ENCODE results near the gene CBLIF.

DNA sequence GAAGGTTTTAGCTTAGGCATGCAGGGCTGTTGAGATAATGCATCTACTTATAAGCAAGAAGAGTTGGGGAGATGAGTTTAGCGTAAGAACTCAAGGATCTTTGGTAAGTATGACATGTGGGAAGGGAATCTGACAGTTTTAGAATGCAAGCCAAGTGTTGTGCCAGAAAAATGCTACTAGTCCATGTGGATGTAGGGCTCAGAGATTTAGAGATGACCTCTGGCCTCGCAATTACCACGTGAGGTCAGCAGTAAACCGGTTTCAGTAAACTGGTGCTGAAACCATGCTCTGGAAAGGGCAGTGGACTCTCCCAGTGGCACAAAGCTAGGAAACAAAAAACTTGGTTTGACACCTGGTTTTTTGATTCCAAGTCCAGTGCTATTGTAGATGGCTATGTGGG lies 53.7 kb downstream of the CBLIF start:
- TF ChIP-seq, protein P1, sequence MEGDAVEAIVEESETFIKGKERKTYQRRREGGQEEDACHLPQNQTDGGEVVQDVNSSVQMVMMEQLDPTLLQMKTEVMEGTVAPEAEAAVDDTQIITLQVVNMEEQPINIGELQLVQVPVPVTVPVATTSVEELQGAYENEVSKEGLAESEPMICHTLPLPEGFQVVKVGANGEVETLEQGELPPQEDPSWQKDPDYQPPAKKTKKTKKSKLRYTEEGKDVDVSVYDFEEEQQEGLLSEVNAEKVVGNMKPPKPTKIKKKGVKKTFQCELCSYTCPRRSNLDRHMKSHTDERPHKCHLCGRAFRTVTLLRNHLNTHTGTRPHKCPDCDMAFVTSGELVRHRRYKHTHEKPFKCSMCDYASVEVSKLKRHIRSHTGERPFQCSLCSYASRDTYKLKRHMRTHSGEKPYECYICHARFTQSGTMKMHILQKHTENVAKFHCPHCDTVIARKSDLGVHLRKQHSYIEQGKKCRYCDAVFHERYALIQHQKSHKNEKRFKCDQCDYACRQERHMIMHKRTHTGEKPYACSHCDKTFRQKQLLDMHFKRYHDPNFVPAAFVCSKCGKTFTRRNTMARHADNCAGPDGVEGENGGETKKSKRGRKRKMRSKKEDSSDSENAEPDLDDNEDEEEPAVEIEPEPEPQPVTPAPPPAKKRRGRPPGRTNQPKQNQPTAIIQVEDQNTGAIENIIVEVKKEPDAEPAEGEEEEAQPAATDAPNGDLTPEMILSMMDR (IDR thresholded peaks at IDR 0.05; ENCODE audit: control extremely low read depth in 1 of 3, insufficient read depth in 1 of 3, low read depth in 1 of 3, low read length in 3 of 3): no peak
- TF ChIP-seq SP1 (IDR thresholded peaks at IDR 0.05; ENCODE audit: low read depth, low read length) (no peak), POLR2AphosphoS5 (IDR thresholded peaks at IDR 0.05; ENCODE audit: low read depth, low read length) (no peak), TBP (IDR thresholded peaks at IDR 0.05; ENCODE audit: low read depth, low read length) (no peak), MAFK (IDR thresholded peaks at IDR 0.05; ENCODE audit: low read depth, low read length) (no peak), CEBPB (IDR thresholded peaks at IDR 0.05; ENCODE audit: low read depth, low read length) (no peak), SP2 (IDR thresholded peaks at IDR 0.05; ENCODE audit: low read length) (no peak)

All from H1 (cell line).